GM12878 (cell line): ENCODE results near the gene PLEK2. TPM values are rescaled to one million over a fixed set of nuclear protein-coding genes. Genes with fewer than 3 reads are reported as not detected.

ENCODE experiments used
- ATAC-seq: fragments of 200-7000 bp; cut with Tn5 transposase; 3 replicates; pipeline ENCODE4 v1.9.1; 2020; ENCODE audit warnings: mild to moderate bottlenecking, moderate library complexity
- BruUV-seq: library from RNA; stranded (reverse); fragments of 400-500 nt; replicated peaks from 2 replicates; lab custom pipeline; 2021; lab: Mats Ljungman, UMichigan
- CTCF ChIA-PET: fragments of 300-600 bp; sonication (Branson Sonifier 250); formaldehyde crosslinking; extraction: SDS; loops from one replicate; lab custom pipeline; 2021; ENCODE audit warnings: inconsistent platforms; lab: Yijun Ruan, JAX
- POLR2A ChIA-PET: fragments of 350-600 bp; formaldehyde crosslinking; extraction: SDS; loops from one replicate; lab custom pipeline; 2021; ENCODE audit warnings: inconsistent platforms; lab: Charles Lee
- RAD21 ChIA-PET: fragments of 300-600 bp; sonication (Branson Sonifier 250); formaldehyde crosslinking; loops from one replicate; lab custom pipeline; 2023; ENCODE audit warnings: antibody characterized with exemption; ENCODE audit not compliant: unreplicated experiment; lab: Charles Lee
- SMC1A ChIA-PET: fragments of 300-600 bp; sonication (Branson Sonifier 250); formaldehyde crosslinking; loops from one replicate; lab custom pipeline; 2023; ENCODE audit not compliant: unreplicated experiment, uncharacterized antibody; lab: Charles Lee
- DNase-seq: peaks from one replicate; pipeline ENCODE4 v3.0.0-alpha.2; 2011; ENCODE audit warnings: low read depth, low spot score
- FAIRE-seq: peaks from 3 replicates; lab custom pipeline; 2011; peaks lifted over from hg19 to GRCh38; lab: Jason Lieb, UNC
- H2AFZ ChIP-seq: 2 replicates; pipeline ENCODE4 v1.6.0; 2011; ENCODE audit warnings: low read depth, low read length, control low read depth; ENCODE audit not compliant: control insufficient read depth
- H3K27ac ChIP-seq: 2 replicates; pipeline ENCODE4 v1.5.1; 2011; ENCODE audit warnings: control low read depth; ENCODE audit not compliant: control insufficient read depth, insufficient read depth
- H3K27me3 ChIP-seq, 2 experiments: replicated peaks in 1 of 2; 2 replicates each; pipeline versions ENCODE4 v1.6.0 to v1.6.1; 2011; ENCODE audit warnings: low read length in 1 of 2; ENCODE audit not compliant: control insufficient read depth in 2 of 2, insufficient read depth in 2 of 2
- H3K36me3 ChIP-seq, 2 experiments: 2 replicates each; pipeline ENCODE4 v1.5.1; 2011; ENCODE audit warnings: low read length in 1 of 2; ENCODE audit not compliant: control insufficient read depth in 2 of 2, insufficient read depth in 2 of 2
- H3K4me1 ChIP-seq: 2 replicates; pipeline ENCODE4 v1.6.1; 2011; ENCODE audit warnings: mild to moderate bottlenecking, low read length, moderate library complexity, mixed read lengths; ENCODE audit not compliant: control insufficient read depth, insufficient read depth
- H3K4me2 ChIP-seq: 2 replicates; pipeline ENCODE4 v1.6.0; 2011; ENCODE audit warnings: control low read depth; ENCODE audit not compliant: control insufficient read depth, insufficient read depth
- H3K4me3 ChIP-seq: fragments of 200-600 bp; sonication (generic); 2 replicates; pipeline ENCODE4 v1.5.1; 2016
- H3K79me2 ChIP-seq: 2 replicates; pipeline ENCODE4 v1.6.0; 2011; ENCODE audit warnings: low read length; ENCODE audit not compliant: control insufficient read depth, insufficient read depth
- H3K9ac ChIP-seq: 2 replicates; pipeline ENCODE4 v1.8.0; 2011; ENCODE audit warnings: low read length, control low read depth, mixed read lengths; ENCODE audit not compliant: control insufficient read depth, insufficient read depth
- H3K9me3 ChIP-seq: replicated peaks from 3 replicates; pipeline ENCODE4 v1.5.1; 2011; ENCODE audit warnings: mild to moderate bottlenecking, low read length; ENCODE audit not compliant: control insufficient read depth, insufficient read depth
- H4K20me1 ChIP-seq: 2 replicates; pipeline ENCODE4 v1.6.0; 2011; ENCODE audit not compliant: control insufficient read depth, insufficient read depth
- CREM ChIP-seq: IDR thresholded peaks from 2 replicates; pipeline ENCODE4 v1.6.1; 2014; ENCODE audit warnings: antibody characterized with exemption, low read depth
- EED ChIP-seq: sonication (generic); IDR thresholded peaks from 2 replicates; pipeline ENCODE4 v1.6.1; 2016; ENCODE audit warnings: antibody characterized with exemption, low read depth
- GABPA ChIP-seq: IDR thresholded peaks from 2 replicates; pipeline ENCODE4 v1.6.1; 2014; ENCODE audit warnings: antibody characterized with exemption, low read depth, mild to moderate bottlenecking, inconsistent platforms
- HDAC2 ChIP-seq: fragments of 200-600 bp; sonication (generic); IDR thresholded peaks from 2 replicates; pipeline ENCODE4 v1.6.1; 2017
- KDM1A ChIP-seq: fragments of 200-600 bp; sonication (generic); IDR thresholded peaks from 2 replicates; pipeline ENCODE4 v1.6.1; 2016; ENCODE audit warnings: borderline replicate concordance
- KLF5 ChIP-seq: fragments of 450-650 bp; IDR thresholded peaks from 2 replicates; pipeline ENCODE4 v1.6.1; 2014; ENCODE audit warnings: mild to moderate bottlenecking; ENCODE audit not compliant: partially characterized antibody
- NFXL1 ChIP-seq: fragments of 450-650 bp; IDR thresholded peaks from 2 replicates; pipeline ENCODE4 v1.6.1; 2017; ENCODE audit warnings: antibody characterized with exemption, mild to moderate bottlenecking, borderline replicate concordance
- PAX5 ChIP-seq: IDR thresholded peaks from 2 replicates; pipeline ENCODE4 v1.6.1; 2011; ENCODE audit warnings: low read depth, low read length, borderline replicate concordance
- SP1 ChIP-seq: IDR thresholded peaks from one replicate; pipeline ENCODE4 v1.6.1; 2011; ENCODE audit warnings: low read depth, low read length
- SPI1 ChIP-seq: IDR thresholded peaks from 2 replicates; pipeline ENCODE4 v1.6.1; 2011; ENCODE audit warnings: low read depth, mild to moderate bottlenecking, low read length, moderate library complexity, borderline replicate concordance; ENCODE audit not compliant: insufficient read depth
- ZNF24 ChIP-seq: fragments of 450-650 bp; IDR thresholded peaks from 2 replicates; pipeline ENCODE4 v1.6.1; 2017; ENCODE audit warnings: antibody characterized with exemption, mild to moderate bottlenecking
- ZNF274 ChIP-seq: IDR thresholded peaks from one replicate; pipeline ENCODE4 v1.8.0; 2011; ENCODE audit not compliant: insufficient read length, insufficient read depth
- ZSCAN29 ChIP-seq: fragments of 450-650 bp; IDR thresholded peaks from 2 replicates; pipeline ENCODE4 v1.6.1; 2017; ENCODE audit warnings: mild to moderate bottlenecking, moderate library complexity
- WGBS: methylation state at CpG from one replicate; pipeline ENCODE4 v1.1.6; 2016; ENCODE audit warnings: low lambda C conversion rate; ENCODE audit not compliant: insufficient replicate concordance, insufficient coverage; ENCODE audit errors: missing lambda C conversion rate; 5-methylcytosine and 5-hydroxymethylcytosine counted together
- in situ Hi-C: fragments of 300-500 bp; cut with MboI; formaldehyde crosslinking; loops from 9 replicates; pipeline ENCODE4 v1.14.3; 2018; ENCODE audit warnings: mixed read lengths
- intact Hi-C: fragments of 100-400 bp; cut with micrococcal nuclease; formaldehyde crosslinking; loops from one replicate; pipeline ENCODE4 v1.14.2; 2022; ENCODE audit not compliant: unreplicated experiment
- polyA plus RNA-seq, 11 experiments: library from polyadenylated mRNA; depleted of rRNA in 4 of 11; unstranded in 6 of 11; stranded (reverse) in 5 of 11; fragments of >200 nt; fragmentation: Nextera tagmentation in 4 of 11; fragmentation: Illumina TruSeq in 1 of 11; extraction: Ambion mirVana in 4 of 11; extraction: Trizol in 1 of 11; gene quantifications; 1 replicate in 1 of 11; 2 replicates in 10 of 11; pipeline versions ENCODE4 v1.2.1 to v1.2.3, GENCODE V29; 2011 to 2016; ENCODE audit warnings: inconsistent platforms in 2 of 11, missing spikeins in 2 of 11, low read depth in 1 of 11
- total RNA-seq, 4 experiments: library from RNA; depleted of rRNA in 3 of 4; stranded (reverse); fragments of >200 nt in 3 of 4; fragmentation: Illumina TruSeq in 1 of 4; extraction: Trizol in 1 of 4; gene quantifications; 2 replicates each; pipeline versions ENCODE4 v1.2.1 to v1.2.3, GENCODE V29; 2013 to 2021
- TF ChIP-seq, protein P1 (sequence below): fragments of 450-650 bp; IDR thresholded peaks from 2 replicates; pipeline ENCODE4 v1.6.1; 2016; ENCODE audit warnings: mild to moderate bottlenecking
- TF ChIP-seq, protein P2 (sequence below): fragments of 450-650 bp; formaldehyde crosslinking; IDR thresholded peaks from 2 replicates; pipeline ENCODE4 v1.5.0; 2022; ENCODE audit warnings: mild to moderate bottlenecking, missing genetic modification characterization

Gene PLEK2
- total and polyA plus RNA-seq, 10 of the 15 experiments (the other 5 are each of a cell fraction or from before 2014, with no cell fraction given), result 0.08 to 0.20 TPM; not detected in 8

GRCh38 chr14:67389275-67389674, 22.7 kb downstream of the PLEK2 start:
- no peaks in the 10 kb centered on the region for H3K9me3 ChIP-seq
- BruUV-seq, result no TSS peak

GRCh38 chr14:67387195-67387594, 24.8 kb downstream of the PLEK2 start:
- Histone ChIP-seq H3K9ac (no peak overlapping the region), H3K27me3 (no peaks in the 10 kb centered on the region), H2AFZ (no peak overlapping the region), H3K79me2 (no peaks in the 10 kb centered on the region), H3K36me3 (peaks cover 3 to 19% of the 10 kb centered on the region in 2 experiments; a peak in 3 of 4 replicates), H3K4me3 (no peak overlapping the region), H3K9me3 (no peaks in the 10 kb centered on the region), H3K4me1 (no peaks in the 10 kb centered on the region), H3K4me2 (no peak overlapping the region), H4K20me1 (no peaks in the 10 kb centered on the region), H3K27ac (no peak overlapping the region)
- RAD21 ChIA-PET, result no interaction called here
- SMC1A ChIA-PET, result no interaction called here
- BruUV-seq, result no TSS peak
- DNase-seq, result no peak
- in situ Hi-C loops, result no loop called here
- POLR2A ChIA-PET, result no interaction called here
- intact Hi-C loops, result no loop called here
- CTCF ChIA-PET, result interaction anchor here (1.2 to 4.2 kb wide), 3 partner anchors 27 to 184 kb away, joined by 5 to 13 read pairs (median 6); partner anchors contain the start of genes ATP6V1D and EIF2S1
- no peak for FAIRE-seq
- 100% methylated on average over 2 of the region's 2 CpGs for WGBS
- ATAC-seq, result no peak
- TF ChIP-seq HDAC2 (no peak), ZNF274 (no peak), KDM1A (no peak), KLF5 (no peak), CREM (no peak), EED (no peak), ZSCAN29 (no peak), SPI1 (no peak)
- TF ChIP-seq, protein P1, sequence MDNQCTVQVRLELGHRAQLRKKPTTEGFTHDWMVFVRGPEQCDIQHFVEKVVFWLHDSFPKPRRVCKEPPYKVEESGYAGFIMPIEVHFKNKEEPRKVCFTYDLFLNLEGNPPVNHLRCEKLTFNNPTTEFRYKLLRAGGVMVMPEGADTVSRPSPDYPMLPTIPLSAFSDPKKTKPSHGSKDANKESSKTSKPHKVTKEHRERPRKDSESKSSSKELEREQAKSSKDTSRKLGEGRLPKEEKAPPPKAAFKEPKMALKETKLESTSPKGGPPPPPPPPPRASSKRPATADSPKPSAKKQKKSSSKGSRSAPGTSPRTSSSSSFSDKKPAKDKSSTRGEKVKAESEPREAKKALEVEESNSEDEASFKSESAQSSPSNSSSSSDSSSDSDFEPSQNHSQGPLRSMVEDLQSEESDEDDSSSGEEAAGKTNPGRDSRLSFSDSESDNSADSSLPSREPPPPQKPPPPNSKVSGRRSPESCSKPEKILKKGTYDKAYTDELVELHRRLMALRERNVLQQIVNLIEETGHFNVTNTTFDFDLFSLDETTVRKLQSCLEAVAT, result no peak
- TF ChIP-seq, protein P2, sequence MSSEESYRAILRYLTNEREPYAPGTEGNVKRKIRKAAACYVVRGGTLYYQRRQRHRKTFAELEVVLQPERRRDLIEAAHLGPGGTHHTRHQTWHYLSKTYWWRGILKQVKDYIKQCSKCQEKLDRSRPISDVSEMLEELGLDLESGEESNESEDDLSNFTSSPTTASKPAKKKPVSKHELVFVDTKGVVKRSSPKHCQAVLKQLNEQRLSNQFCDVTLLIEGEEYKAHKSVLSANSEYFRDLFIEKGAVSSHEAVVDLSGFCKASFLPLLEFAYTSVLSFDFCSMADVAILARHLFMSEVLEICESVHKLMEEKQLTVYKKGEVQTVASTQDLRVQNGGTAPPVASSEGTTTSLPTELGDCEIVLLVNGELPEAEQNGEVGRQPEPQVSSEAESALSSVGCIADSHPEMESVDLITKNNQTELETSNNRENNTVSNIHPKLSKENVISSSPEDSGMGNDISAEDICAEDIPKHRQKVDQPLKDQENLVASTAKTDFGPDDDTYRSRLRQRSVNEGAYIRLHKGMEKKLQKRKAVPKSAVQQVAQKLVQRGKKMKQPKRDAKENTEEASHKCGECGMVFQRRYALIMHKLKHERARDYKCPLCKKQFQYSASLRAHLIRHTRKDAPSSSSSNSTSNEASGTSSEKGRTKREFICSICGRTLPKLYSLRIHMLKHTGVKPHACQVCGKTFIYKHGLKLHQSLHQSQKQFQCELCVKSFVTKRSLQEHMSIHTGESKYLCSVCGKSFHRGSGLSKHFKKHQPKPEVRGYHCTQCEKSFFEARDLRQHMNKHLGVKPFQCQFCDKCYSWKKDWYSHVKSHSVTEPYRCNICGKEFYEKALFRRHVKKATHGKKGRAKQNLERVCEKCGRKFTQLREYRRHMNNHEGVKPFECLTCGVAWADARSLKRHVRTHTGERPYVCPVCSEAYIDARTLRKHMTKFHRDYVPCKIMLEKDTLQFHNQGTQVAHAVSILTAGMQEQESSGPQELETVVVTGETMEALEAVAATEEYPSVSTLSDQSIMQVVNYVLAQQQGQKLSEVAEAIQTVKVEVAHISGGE (CRISPR knock-in tag), result no peak

More at GRCh38 chr14:67389275-67389674, 22.7 kb downstream of the PLEK2 start:
- Histone ChIP-seq H3K36me3 (peaks cover 3 to 15% of the 10 kb centered on the region in 2 experiments; a peak in 3 of 4 replicates), H4K20me1 (no peaks in the 10 kb centered on the region), H3K4me3 (no peak overlapping the region), H3K27ac (no peak overlapping the region), H2AFZ (no peak overlapping the region), H3K27me3 (no peaks in the 10 kb centered on the region), H3K79me2 (no peaks in the 10 kb centered on the region), H3K9ac (no peak overlapping the region), H3K4me2 (no peak overlapping the region)
- in situ Hi-C loops (no loop called here), intact Hi-C loops (no loop called here)
- ChIA-PET RAD21 (no interaction called here), CTCF (no interaction called here), POLR2A (no interaction called here), SMC1A (no interaction called here)
- ATAC-seq, result no peak
- DNase-seq, result no peak
- TF ChIP-seq PAX5 (no peak), ZNF24 (no peak), SP1 (no peak), NFXL1 (no peak), GABPA (no peak)
- TF ChIP-seq, all 136 proteins: peak for 0
- no peak for FAIRE-seq
- no peaks in the 10 kb centered on the region for H3K4me1 ChIP-seq
- 59% methylated on average over 3 of the region's 3 CpGs for WGBS
